CD4-positive, alpha-beta T cell (primary cell): Measurements from ENCODE around the gene ZNF506. TPM values are rescaled to one million over a fixed set of nuclear protein-coding genes. Genes with fewer than 3 reads are reported as not detected.
"Not testable (repeated sequence)": the region's sequence is repeated elsewhere in the genome, so short reads cannot be mapped to it uniquely, and the experiment has no call there.

Source experiments
- ATAC-seq: fragments of 200-7000 bp; cut with Tn5 transposase; one replicate; pipeline ENCODE4 v1.10.0; 2022; ENCODE audit warnings: mild to moderate bottlenecking; ENCODE audit not compliant: poor library complexity
- CTCF ChIA-PET: fragments of 350-600 bp; sonication (Branson Sonifier 250); formaldehyde crosslinking; loops from one replicate; lab custom pipeline; 2021; ENCODE audit warnings: antibody characterized with exemption, inconsistent platforms; lab: Charles Lee
- POLR2A ChIA-PET: fragments of 350-600 bp; sonication (Branson Sonifier 250); formaldehyde crosslinking; loops from one replicate; lab custom pipeline; 2021; ENCODE audit warnings: antibody characterized with exemption, inconsistent platforms; lab: Charles Lee
- DNase-seq, 14 experiments: peaks; one replicate each; pipeline ENCODE4 v3.0.0-alpha.2; 2013 to 2020; ENCODE audit warnings: mixed read lengths in 2 of 14
- H3K27ac ChIP-seq, 2 donors: one replicate each; pipeline versions ENCODE4 v1.5.1 to v1.7.0; 2013; ENCODE audit warnings: low read length in 2 of 2, low read depth in 1 of 2, mild to moderate bottlenecking in 1 of 2
- H3K27me3 ChIP-seq, 2 experiments: 1 replicate in 1 of 2; 2 replicates in 1 of 2; pipeline versions ENCODE4 v1.6.1 to v1.7.0; 2013; ENCODE audit warnings: low read length in 2 of 2, control low read depth in 1 of 2, mild to moderate bottlenecking in 1 of 2, moderate library complexity in 1 of 2; ENCODE audit not compliant: insufficient read depth in 2 of 2, control insufficient read depth in 1 of 2
- H3K36me3 ChIP-seq: one replicate; pipeline ENCODE4 v1.6.1; 2013; ENCODE audit warnings: low read length, control low read depth; ENCODE audit not compliant: insufficient read depth
- H3K4me1 ChIP-seq: one replicate; pipeline ENCODE4 v1.6.1; 2013; ENCODE audit warnings: low read length, control low read depth; ENCODE audit not compliant: insufficient read depth
- H3K4me3 ChIP-seq: one replicate; pipeline ENCODE4 v1.5.1; 2013; ENCODE audit warnings: mild to moderate bottlenecking, low read length, moderate library complexity
- H3K9me3 ChIP-seq, 2 experiments: 1 replicate in 1 of 2; 2 replicates in 1 of 2; pipeline versions ENCODE4 v1.6.1 to v1.7.0; 2013; ENCODE audit warnings: low read length in 2 of 2, mild to moderate bottlenecking in 2 of 2, control low read depth in 1 of 2, moderate library complexity in 1 of 2; ENCODE audit not compliant: control insufficient read depth in 1 of 2, insufficient read depth in 1 of 2
- H3K27ac Mint-ChIP-seq: one replicate; pipeline ENCODE4 v1.8.0; 2020; ENCODE audit warnings: mixed read lengths
- H3K27me3 Mint-ChIP-seq: one replicate; pipeline ENCODE4 v1.8.0; 2021; ENCODE audit warnings: mixed read lengths
- H3K36me3 Mint-ChIP-seq: one replicate; pipeline ENCODE4 v1.8.0; 2021; ENCODE audit warnings: low read depth, mixed read lengths
- H3K4me1 Mint-ChIP-seq: one replicate; pipeline ENCODE4 v1.8.0; 2021; ENCODE audit warnings: low read depth, mixed read lengths
- H3K4me3 Mint-ChIP-seq: one replicate; pipeline ENCODE4 v1.8.0; 2020; ENCODE audit warnings: mild to moderate bottlenecking, mixed read lengths
- H3K9me3 Mint-ChIP-seq: one replicate; pipeline ENCODE4 v1.8.0; 2020; ENCODE audit warnings: mixed read lengths
- CTCF ChIP-seq: fragments of 200-600 bp; IDR thresholded peaks from one replicate; pipeline ENCODE4 v1.8.0; 2022; ENCODE audit warnings: antibody characterized with exemption, mild to moderate bottlenecking
- intact Hi-C, 2 experiments: fragments of 100-400 bp; cut with DNase I in 1 of 2; cut with micrococcal nuclease in 1 of 2; formaldehyde crosslinking; loops; one replicate each; pipeline versions ENCODE4 v1.15.1 to v1.9.0; 2023 to 2025; cut with DNase I, micrococcal nuclease
- total RNA-seq, 174 experiments: library from RNA in 2 of 174; stranded (reverse) in 2 of 174; gene quantifications; one replicate each; pipeline ENCODE4 v1.2.3 and lab custom pipeline; 2021 to 2026

The ZNF506 gene
- total RNA-seq, 2 experiments from 2014 or later: 48.0 to 50.7 TPM

DNA sequence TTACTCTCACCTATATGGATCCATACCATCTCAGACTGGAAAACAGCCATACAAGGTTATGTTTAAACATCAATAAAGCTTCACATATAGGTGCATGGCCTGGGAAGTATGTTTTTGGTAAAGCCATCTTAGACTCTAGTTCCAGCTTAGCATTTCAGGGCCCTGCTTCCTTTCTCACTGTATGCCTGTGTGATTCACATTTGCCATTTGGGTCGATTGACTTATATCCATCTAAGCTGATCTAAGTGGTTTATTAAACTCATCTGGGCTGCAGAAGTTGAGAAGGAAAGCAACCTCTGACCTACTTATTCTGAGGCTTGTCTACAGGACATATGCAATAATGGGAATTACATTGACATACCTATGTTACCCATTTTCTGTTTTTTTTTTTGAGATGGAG lies 33.5 kb downstream of the ZNF506 start:
- POLR2A ChIA-PET: interaction anchor here (2.4 kb wide), 1 partner anchor 11 kb away, joined by 10 read pairs; no protein-coding TSS in a partner anchor

DNA sequence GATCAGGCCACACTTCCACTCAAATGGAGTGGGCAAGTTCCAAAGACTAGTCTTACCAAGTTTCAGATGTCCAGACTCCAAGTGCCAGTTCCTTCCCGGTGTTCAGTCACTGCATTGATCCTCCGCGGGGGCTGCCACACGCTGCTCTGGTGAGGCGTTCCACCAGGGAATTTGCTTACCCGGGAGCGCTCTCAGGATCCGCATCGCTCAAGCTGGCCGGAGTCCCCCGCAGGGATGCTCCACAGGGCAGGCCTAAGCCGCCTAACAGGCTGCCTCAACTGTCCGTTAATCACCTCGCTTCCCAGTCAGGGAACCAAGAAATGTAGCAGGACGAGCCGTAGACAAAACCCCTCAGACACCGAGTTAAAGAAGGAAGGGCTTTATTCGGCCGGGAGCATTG lies 36.1 kb downstream of the ZNF506 start:
- intact Hi-C loops, DNase-seq, H3K4me3 Mint-ChIP-seq, H3K9me3 Mint-ChIP-seq, H3K4me3 ChIP-seq, H3K27ac ChIP-seq, H3K27me3 Mint-ChIP-seq, H3K4me1 ChIP-seq, ATAC-seq, CTCF ChIA-PET, H3K27me3 ChIP-seq, H3K9me3 ChIP-seq: not testable (repeated sequence)
- POLR2A ChIA-PET: interaction anchor here (1.1 kb wide), 1 partner anchor 9 kb away, joined by 5 read pairs; no protein-coding TSS in a partner anchor
- Mint-ChIP-seq H3K36me3 (peaks cover 90% of the 10 kb centered on the region), H3K4me1 (peaks cover 37% of the 10 kb centered on the region), H3K27ac (peak overlapping the region; percentile 14)
- peaks cover 27% of the 10 kb centered on the region for H3K36me3 ChIP-seq

More for the DNA sequence above, 33.5 kb downstream of the ZNF506 start:
- intact Hi-C loops: no loop called here
- peaks cover 40% of the 10 kb centered on the region for H3K36me3 ChIP-seq
- peaks cover 21% of the 10 kb centered on the region for H3K4me1 Mint-ChIP-seq
- H3K27ac ChIP-seq: no peak overlapping the region
- CTCF ChIA-PET: interaction anchor here (1.0 kb wide), 1 partner anchor 22 kb away, joined by 3 read pairs; no protein-coding TSS in a partner anchor
- no peak overlapping the region for H3K4me3 Mint-ChIP-seq
- H3K27me3 ChIP-seq: no peaks in the 10 kb centered on the region
- no peaks in the 10 kb centered on the region for H3K27me3 Mint-ChIP-seq
- H3K9me3 Mint-ChIP-seq: peaks cover 2% of the 10 kb centered on the region
- H3K27ac Mint-ChIP-seq: peak overlapping the region; percentile 36
- peaks cover 0 to 4% of the 10 kb centered on the region in 2 experiments for H3K9me3 ChIP-seq
- ATAC-seq: no peak
- peaks cover 2% of the 10 kb centered on the region for H3K4me1 ChIP-seq
- no peak for DNase-seq
- H3K4me3 ChIP-seq: no peak overlapping the region
- peaks cover 89% of the 10 kb centered on the region for H3K36me3 Mint-ChIP-seq
- TF ChIP-seq CTCF: no peak

GRCh38 chr19:19782783-19783182 lies 38.8 kb downstream of the ZNF506 start:
- intact Hi-C loops: no loop called here
- Mint-ChIP-seq H3K4me3 (no peak overlapping the region), H3K4me1 (peaks cover 53% of the 10 kb centered on the region), H3K27ac (peak overlapping the region; percentile 4), H3K36me3 (peaks cover 86% of the 10 kb centered on the region), H3K9me3 (no peaks in the 10 kb centered on the region), H3K27me3 (no peaks in the 10 kb centered on the region)
- Histone ChIP-seq H3K9me3 (no peaks in the 10 kb centered on the region), H3K27me3 (no peaks in the 10 kb centered on the region), H3K4me1 (peaks cover 10% of the 10 kb centered on the region), H3K27ac (no peak overlapping the region), H3K36me3 (peaks cover 12% of the 10 kb centered on the region), H3K4me3 (no peak overlapping the region)
- ATAC-seq (no peak), DNase-seq (no peak)
- TF ChIP-seq CTCF: no peak
- POLR2A ChIA-PET: interaction anchor here (2.0 kb wide), 1 partner anchor 39 kb away, joined by 6 read pairs; the partner anchor contains the start of gene ZNF506
- CTCF ChIA-PET: no interaction called here

GRCh38 chr19:19781791-19782190 lies 39.8 kb downstream of the ZNF506 start:
- H3K9me3 ChIP-seq: not testable (repeated sequence)

More at GRCh38 chr19:19781791-19782190, 39.8 kb downstream of the ZNF506 start:
- H3K9me3 Mint-ChIP-seq, H3K4me3 Mint-ChIP-seq, H3K27me3 Mint-ChIP-seq, H3K36me3 ChIP-seq, DNase-seq, H3K4me3 ChIP-seq, ATAC-seq, CTCF ChIA-PET, H3K27ac ChIP-seq, H3K27me3 ChIP-seq, intact Hi-C loops: not testable (repeated sequence)
- peaks cover 20% of the 10 kb centered on the region for H3K4me1 ChIP-seq
- H3K36me3 Mint-ChIP-seq: peaks cover 83% of the 10 kb centered on the region
- peak overlapping the region; percentile 4 for H3K27ac Mint-ChIP-seq
- POLR2A ChIA-PET: interaction anchor here (0.7 to 2.0 kb wide), 3 partner anchors 17 to 119 kb away, joined by 3 to 6 read pairs (median 4); partner anchors contain the start of genes ZNF506 and ZNF93
- peaks cover 63% of the 10 kb centered on the region for H3K4me1 Mint-ChIP-seq
